Liver (tissue), 9 donors: ENCODE measurements around the gene DMD. TPM values are rescaled to one million over a fixed set of nuclear protein-coding genes. Genes with fewer than 3 reads are reported as not detected.

Experiments used
- DNase-seq: peaks from one replicate; pipeline ENCODE4 v3.0.0-alpha.2; 2017; ENCODE audit warnings: low spot score
- H3K27ac ChIP-seq, 2 donors: one replicate each; pipeline ENCODE4 v1.7.0; 2013; ENCODE audit warnings: inconsistent platforms in 2 of 2, low read length in 2 of 2, control low read depth in 1 of 2, low read depth in 1 of 2, mild to moderate bottlenecking in 1 of 2
- H3K27me3 ChIP-seq, 4 donors: one replicate each; pipeline versions ENCODE4 v1.6.1 to v1.7.0; 2013; ENCODE audit warnings: low read length in 3 of 4, inconsistent platforms in 1 of 4, mild to moderate bottlenecking in 1 of 4, moderate library complexity in 1 of 4; ENCODE audit not compliant: control insufficient read depth in 4 of 4, insufficient read depth in 4 of 4
- H3K36me3 ChIP-seq, 4 donors: one replicate each; pipeline versions ENCODE4 v1.6.1 to v1.7.0; 2013; ENCODE audit warnings: low read length in 3 of 4, mild to moderate bottlenecking in 3 of 4, low read depth in 1 of 4, moderate library complexity in 1 of 4; ENCODE audit not compliant: control insufficient read depth in 4 of 4, insufficient read depth in 3 of 4
- H3K4me1 ChIP-seq, 4 donors: one replicate each; pipeline versions ENCODE4 v1.6.1 to v1.7.0; 2013; ENCODE audit warnings: low read length in 3 of 4, mild to moderate bottlenecking in 3 of 4, moderate library complexity in 1 of 4; ENCODE audit not compliant: control insufficient read depth in 4 of 4, insufficient read depth in 4 of 4
- H3K4me3 ChIP-seq, 3 donors: one replicate each; pipeline versions ENCODE4 v1.6.1 to v1.7.0; 2013; ENCODE audit warnings: low read length in 3 of 3, control low read depth in 1 of 3, low read depth in 1 of 3, mild to moderate bottlenecking in 1 of 3
- H3K9ac ChIP-seq, 2 donors: one replicate each; pipeline ENCODE4 v1.7.0; 2013; ENCODE audit warnings: low read length in 2 of 2, mild to moderate bottlenecking in 2 of 2, moderate library complexity in 2 of 2, control low read depth in 1 of 2, low read depth in 1 of 2
- H3K9me3 ChIP-seq, 4 donors: one replicate each; pipeline versions ENCODE4 v1.6.1 to v1.7.0; 2013; ENCODE audit warnings: low read length in 3 of 4; ENCODE audit not compliant: control insufficient read depth in 4 of 4
- ATF3 ChIP-seq: IDR thresholded peaks from 2 replicates; pipeline ENCODE4 v1.6.1; 2016; ENCODE audit warnings: antibody characterized with exemption
- EGR1 ChIP-seq, 2 donors: IDR thresholded peaks; 2 replicates each; pipeline ENCODE4 v1.6.1; 2016 to 2018; ENCODE audit warnings: antibody characterized with exemption in 2 of 2, low read depth in 2 of 2
- FOXA1 ChIP-seq: IDR thresholded peaks from 2 replicates; pipeline ENCODE4 v1.6.1; 2016; ENCODE audit warnings: antibody characterized with exemption
- GABPA ChIP-seq, 2 donors: IDR thresholded peaks in 1 of 2; conservative IDR thresholded peaks in 1 of 2; 2 replicates each; pipeline ENCODE4 v1.6.1; 2016; ENCODE audit warnings: antibody characterized with exemption in 2 of 2, mild to moderate bottlenecking in 1 of 2, moderate library complexity in 1 of 2
- JUND ChIP-seq, 2 donors: IDR thresholded peaks; 2 replicates each; pipeline ENCODE4 v1.6.1; 2016; ENCODE audit warnings: antibody characterized with exemption in 2 of 2
- MAX ChIP-seq: IDR thresholded peaks from 2 replicates; pipeline ENCODE4 v1.6.1; 2016; ENCODE audit warnings: antibody characterized with exemption
- RAD21 ChIP-seq, 2 donors: IDR thresholded peaks; 2 replicates each; pipeline ENCODE4 v1.6.1; 2016; ENCODE audit warnings: antibody characterized with exemption in 2 of 2, mild to moderate bottlenecking in 2 of 2
- REST ChIP-seq: IDR thresholded peaks from 2 replicates; pipeline ENCODE4 v1.6.1; 2016; ENCODE audit warnings: antibody characterized with exemption, mild to moderate bottlenecking
- RXRA ChIP-seq, 2 donors: IDR thresholded peaks; 2 replicates each; pipeline ENCODE4 v1.6.1; 2017 to 2018; ENCODE audit warnings: antibody characterized with exemption in 2 of 2, mild to moderate bottlenecking in 1 of 2
- SP1 ChIP-seq: IDR thresholded peaks from 2 replicates; pipeline ENCODE4 v1.6.1; 2018; ENCODE audit warnings: antibody characterized with exemption, mild to moderate bottlenecking
- WGBS: extraction: QIAGEN DNeasy Blood & Tissue Kit; methylation state at CpG from one replicate; pipeline ENCODE4 v1.1.7; 2013; 5-methylcytosine and 5-hydroxymethylcytosine counted together
- polyA plus RNA-seq, 2 donors: library from polyadenylated mRNA; stranded (reverse) in 1 of 2; unstranded in 1 of 2; fragments of 200-250 nt in 1 of 2; fragments of >200 nt in 1 of 2; fragmentation: Nextera tagmentation in 1 of 2; extraction: Ambion mirVana in 1 of 2; gene quantifications; one replicate each; pipeline versions ENCODE4 v1.2.1 to v1.2.3, GENCODE V29; 2013 to 2015
- total RNA-seq, 2 donors: library from RNA; depleted of rRNA; stranded (reverse); fragments of >200 nt; gene quantifications; one replicate each; pipeline ENCODE4 v1.2.3, GENCODE V29; 2014
- donor health status: healthy.
- donor health status: healthy.
- donor health status: healthy.
- donor health status: healthy.
- donor health status: healthy.

DMD gene
- total and polyA plus RNA-seq, 4 donors, result 14.6 to 61.9 (median 23.9) TPM

DNA sequence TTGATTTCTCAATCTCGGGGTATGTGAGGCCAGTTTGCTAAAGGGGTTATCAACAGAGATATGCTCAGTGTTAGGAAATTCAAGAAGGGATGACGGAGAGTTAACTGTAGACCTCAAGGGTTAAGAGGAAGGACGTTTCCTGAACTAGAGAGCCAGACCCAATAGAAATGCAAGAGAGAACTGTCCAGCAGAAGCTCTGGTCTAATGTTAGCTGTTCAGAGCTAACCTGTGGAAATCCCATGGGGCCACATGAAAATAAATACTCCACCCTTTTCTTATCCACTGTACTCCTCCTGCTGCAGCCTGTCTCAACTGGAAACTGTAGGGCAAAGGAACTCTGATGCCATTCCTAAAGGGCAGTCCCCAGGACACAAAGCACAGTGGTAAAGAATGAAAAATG, 274.3 kb downstream of the DMD start:
- H3K27ac ChIP-seq, result no peak overlapping the region
- H3K36me3 ChIP-seq, result no peaks in the 10 kb centered on the region
- H3K27me3 ChIP-seq, result peaks cover 0 to 3% (median 0%) of the 10 kb centered on the region in 4 donors
- H3K9ac ChIP-seq, result no peak overlapping the region
- WGBS, result 23% methylated on average over 3 of the region's 3 CpGs
- no peaks in the 10 kb centered on the region for H3K9me3 ChIP-seq
- H3K4me3 ChIP-seq, result no peak overlapping the region
- TF ChIP-seq RAD21 (IDR thresholded peaks at IDR 0.05) (no peak), RXRA (IDR thresholded peaks at IDR 0.05) (no peak), FOXA1 (no peak), MAX (no peak), ATF3 (no peak), JUND (IDR thresholded peaks at IDR 0.05) (no peak), REST (no peak), SP1 (no peak), GABPA (IDR thresholded peaks at IDR 0.05 in 1 of 2, conservative IDR thresholded peaks at IDR 0.05 in 1 of 2) (no peak)
- DNase-seq, result no peak
- no peaks in the 10 kb centered on the region for H3K4me1 ChIP-seq

- DNase-seq, result no peak
- no peak for TF ChIP-seq FOXA1
- no peak for TF ChIP-seq REST
- TF ChIP-seq EGR1 (IDR thresholded peaks at IDR 0.05; ENCODE audit: low read depth in 2 of 2), result no peak
- no peak for TF ChIP-seq RAD21 (IDR thresholded peaks at IDR 0.05)
- TF ChIP-seq JUND (IDR thresholded peaks at IDR 0.05), result no peak
- 41% methylated on average over 5 of the region's 5 CpGs for WGBS
- Histone ChIP-seq H3K9ac (no peak overlapping the region), H3K9me3 (no peaks in the 10 kb centered on the region), H3K27me3 (peaks cover 0 to 3% (median 0%) of the 10 kb centered on the region in 4 donors), H3K36me3 (no peaks in the 10 kb centered on the region), H3K4me1 (no peaks in the 10 kb centered on the region), H3K4me3 (no peak overlapping the region), H3K27ac (no peak overlapping the region)
Observed at GRCh38 chrX:32933548-32933947, 277.8 kb downstream of the DMD start.
